Measurements from ENCODE around the gene OBSCN. TPM values are rescaled to one million over a fixed set of nuclear protein-coding genes. Genes with fewer than 3 reads are reported as not detected.

OBSCN gene
- total RNA-seq, 1 experiment from 2014 or later, result 5.6 TPM

GRCh38 chr1:228370941-228371740 is 163.3 kb downstream of the OBSCN start:
- no peaks in the 10 kb centered on the region for H3K9me3 ChIP-seq
- H3K4me3 ChIP-seq (ENCODE audit: low read depth, low read length), result no peak overlapping the region
- no peaks in the 10 kb centered on the region for H3K27me3 ChIP-seq (replicated peaks; ENCODE audit: control insufficient read depth, insufficient read depth, low read length)
- H3K9me3 Mint-ChIP-seq (ENCODE audit: unreplicated experiment), result no peaks in the 10 kb centered on the region
- H3K36me3 Mint-ChIP-seq (ENCODE audit: insufficient read depth, unreplicated experiment), result peaks cover 4% of the 10 kb centered on the region
- H3K36me3 ChIP-seq (ENCODE audit: control insufficient read depth, insufficient read depth, low read length), result no peaks in the 10 kb centered on the region
- no peak overlapping the region for H3K27ac Mint-ChIP-seq (ENCODE audit: unreplicated experiment)
- H3K4me1 ChIP-seq, result peaks cover 22% of the 10 kb centered on the region
- H3K4me1 Mint-ChIP-seq (ENCODE audit: low read depth, unreplicated experiment), result peaks cover 6% of the 10 kb centered on the region
- no peak overlapping the region for H3K4me3 Mint-ChIP-seq (ENCODE audit: unreplicated experiment)
- POLR2A ChIA-PET, result interaction anchor here (0.6 kb wide), 1 partner anchor 60 kb away, joined by 4 read pairs; no protein-coding TSS in a partner anchor
- DNase-seq, result peak in 1 of 2 experiments; percentile 31
- no peaks in the 10 kb centered on the region for H3K27me3 Mint-ChIP-seq (ENCODE audit: insufficient read depth, unreplicated experiment)
- CTCF ChIA-PET, result no interaction called here
- no peak for TF ChIP-seq CTCF (IDR thresholded peaks at IDR 0.05; ENCODE audit: insufficient read depth in 1 of 2, low read depth in 1 of 2, low read length in 1 of 2, severe bottlenecking in 1 of 2, unreplicated experiment in 1 of 2)
- intact Hi-C loops (cut with micrococcal nuclease; ENCODE audit: unreplicated experiment), result no loop called here
- BruUV-seq (replicated peaks), result no TSS peak

DNA sequence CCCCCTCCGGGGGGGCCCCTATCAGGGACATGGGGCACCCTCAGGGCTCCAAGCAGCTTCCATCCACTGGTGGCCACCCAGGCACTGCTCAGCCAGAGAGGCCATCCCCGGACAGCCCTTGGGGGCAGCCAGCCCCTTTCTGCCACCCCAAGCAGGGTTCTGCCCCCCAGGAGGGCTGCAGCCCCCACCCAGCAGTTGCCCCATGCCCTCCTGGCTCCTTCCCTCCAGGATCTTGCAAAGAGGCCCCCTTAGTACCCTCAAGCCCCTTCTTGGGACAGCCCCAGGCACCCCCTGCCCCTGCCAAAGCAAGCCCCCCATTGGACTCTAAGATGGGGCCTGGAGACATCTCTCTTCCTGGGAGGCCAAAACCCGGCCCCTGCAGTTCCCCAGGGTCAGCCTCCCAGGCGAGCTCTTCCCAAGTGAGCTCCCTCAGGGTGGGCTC is 163.9 kb downstream of the OBSCN start:
- ChIA-PET CTCF (no interaction called here), POLR2A (interaction anchor here (0.6 kb wide), 1 partner anchor 60 kb away, joined by 4 read pairs; no protein-coding TSS in a partner anchor)
- Mint-ChIP-seq H3K4me3 (ENCODE audit: unreplicated experiment) (no peak overlapping the region), H3K4me1 (ENCODE audit: low read depth, unreplicated experiment) (peaks cover 6% of the 10 kb centered on the region), H3K27me3 (ENCODE audit: insufficient read depth, unreplicated experiment) (no peaks in the 10 kb centered on the region), H3K36me3 (ENCODE audit: insufficient read depth, unreplicated experiment) (peaks cover 4% of the 10 kb centered on the region), H3K27ac (ENCODE audit: unreplicated experiment) (no peak overlapping the region), H3K9me3 (ENCODE audit: unreplicated experiment) (no peaks in the 10 kb centered on the region)
- no peaks in the 10 kb centered on the region for H3K9me3 ChIP-seq
- no peak for DNase-seq
- H3K4me1 ChIP-seq, result peaks cover 22% of the 10 kb centered on the region
- no peak overlapping the region for H3K4me3 ChIP-seq (ENCODE audit: low read depth, low read length)
- no TSS peak for BruUV-seq (replicated peaks)
- no peaks in the 10 kb centered on the region for H3K27me3 ChIP-seq (replicated peaks; ENCODE audit: control insufficient read depth, insufficient read depth, low read length)
- TF ChIP-seq CTCF (IDR thresholded peaks at IDR 0.05; ENCODE audit: insufficient read depth in 1 of 2, low read depth in 1 of 2, low read length in 1 of 2, severe bottlenecking in 1 of 2, unreplicated experiment in 1 of 2), result no peak
- intact Hi-C loops (cut with micrococcal nuclease; ENCODE audit: unreplicated experiment), result no loop called here
- no peaks in the 10 kb centered on the region for H3K36me3 ChIP-seq (ENCODE audit: control insufficient read depth, insufficient read depth, low read length)

- no peaks in the 10 kb centered on the region for H3K27me3 Mint-ChIP-seq (ENCODE audit: insufficient read depth, unreplicated experiment)
- no peak overlapping the region for H3K4me3 Mint-ChIP-seq (ENCODE audit: unreplicated experiment)
- Histone ChIP-seq H3K27me3 (replicated peaks; ENCODE audit: control insufficient read depth, insufficient read depth, low read length) (no peaks in the 10 kb centered on the region), H3K9me3 (no peaks in the 10 kb centered on the region), H3K4me3 (ENCODE audit: low read depth, low read length) (no peak overlapping the region), H3K4me1 (peaks cover 20% of the 10 kb centered on the region), H3K36me3 (ENCODE audit: control insufficient read depth, insufficient read depth, low read length) (no peaks in the 10 kb centered on the region)
- no peak overlapping the region for H3K27ac Mint-ChIP-seq (ENCODE audit: unreplicated experiment)
- peaks cover 4% of the 10 kb centered on the region for H3K36me3 Mint-ChIP-seq (ENCODE audit: insufficient read depth, unreplicated experiment)
- intact Hi-C loops (cut with micrococcal nuclease; ENCODE audit: unreplicated experiment), result no loop called here
- ChIA-PET POLR2A (interaction anchor here (0.6 kb wide), 1 partner anchor 59 kb away, joined by 4 read pairs; no protein-coding TSS in a partner anchor), CTCF (no interaction called here)
- peaks cover 6% of the 10 kb centered on the region for H3K4me1 Mint-ChIP-seq (ENCODE audit: low read depth, unreplicated experiment)
- TF ChIP-seq CTCF (IDR thresholded peaks at IDR 0.05; ENCODE audit: insufficient read depth in 1 of 2, low read depth in 1 of 2, low read length in 1 of 2, severe bottlenecking in 1 of 2, unreplicated experiment in 1 of 2), result no peak
- DNase-seq, result peak in 1 of 2 experiments; percentile 38
- no peaks in the 10 kb centered on the region for H3K9me3 Mint-ChIP-seq (ENCODE audit: unreplicated experiment)
- no TSS peak for BruUV-seq (replicated peaks)
Measured at GRCh38 chr1:228372183-228373003, 164.5 kb downstream of the OBSCN start.
